Measurements from ENCODE around the gene STARD10. TPM values are rescaled to one million over a fixed set of nuclear protein-coding genes. Genes with fewer than 3 reads are reported as not detected.
A peak's percentile ranks its signal among the peaks of the same experiment; 100 is the strongest.

STARD10 gene
- total RNA-seq, 1 donor from 2014 or later = 94.8 TPM

- no peak for TF ChIP-seq CTCF (IDR thresholded peaks at IDR 0.05; ENCODE audit: insufficient read depth, low read length, poor library complexity, severe bottlenecking)
- DNase-seq (ENCODE audit: low read depth) = no peak
- Histone ChIP-seq H3K4me3 (ENCODE audit: low read depth, low read length) (no peak overlapping the region), H3K27me3 (ENCODE audit: control insufficient read depth, insufficient read depth, low read length) (no peaks in the 10 kb centered on the region), H3K36me3 (ENCODE audit: control insufficient read depth, insufficient read depth, low read length) (no peaks in the 10 kb centered on the region)
Measured at GRCh38 chr11:72824020-72824419, 30.2 kb upstream of the STARD10 start.

GRCh38 chr11:72823105-72823804 lies 29.4 kb upstream of the STARD10 start:
- DNase-seq (ENCODE audit: low read depth) = no peak
- Histone ChIP-seq H3K36me3 (ENCODE audit: control insufficient read depth, insufficient read depth, low read length) (no peaks in the 10 kb centered on the region), H3K27me3 (ENCODE audit: control insufficient read depth, insufficient read depth, low read length) (no peaks in the 10 kb centered on the region), H3K4me3 (ENCODE audit: low read depth, low read length) (no peak overlapping the region)
- TF ChIP-seq CTCF (IDR thresholded peaks at IDR 0.05; ENCODE audit: insufficient read depth, low read length, poor library complexity, severe bottlenecking) = no peak

- peak; percentile 16 for TF ChIP-seq CTCF (IDR thresholded peaks at IDR 0.05; ENCODE audit: insufficient read depth, low read length, poor library complexity, severe bottlenecking)
- DNase-seq (ENCODE audit: low read depth) = no peak
- H3K36me3 ChIP-seq (ENCODE audit: control insufficient read depth, insufficient read depth, low read length) = no peaks in the 10 kb centered on the region
Measured at GRCh38 chr11:72821920-72822799, 28.3 kb upstream of the STARD10 start.

GRCh38 chr11:72821221-72821919 lies 27.5 kb upstream of the STARD10 start:
- H3K36me3 ChIP-seq (ENCODE audit: control insufficient read depth, insufficient read depth, low read length) = no peaks in the 10 kb centered on the region
- no peak for TF ChIP-seq CTCF (IDR thresholded peaks at IDR 0.05; ENCODE audit: insufficient read depth, low read length, poor library complexity, severe bottlenecking)
- H3K27me3 ChIP-seq (ENCODE audit: control insufficient read depth, insufficient read depth, low read length) = no peaks in the 10 kb centered on the region
- H3K4me3 ChIP-seq (ENCODE audit: low read depth, low read length) = peak overlapping the region; percentile 42
- no peak for DNase-seq (ENCODE audit: low read depth)

More at GRCh38 chr11:72821920-72822799, 28.3 kb upstream of the STARD10 start:
- no peaks in the 10 kb centered on the region for H3K27me3 ChIP-seq (ENCODE audit: control insufficient read depth, insufficient read depth, low read length)
- H3K4me3 ChIP-seq (ENCODE audit: low read depth, low read length) = peak overlapping the region; percentile 42

GRCh38 chr11:72820439-72821139 lies 26.7 kb upstream of the STARD10 start:
- no peak for TF ChIP-seq CTCF (IDR thresholded peaks at IDR 0.05; ENCODE audit: insufficient read depth, low read length, poor library complexity, severe bottlenecking)
- Histone ChIP-seq H3K27me3 (ENCODE audit: control insufficient read depth, insufficient read depth, low read length) (no peaks in the 10 kb centered on the region), H3K36me3 (ENCODE audit: control insufficient read depth, insufficient read depth, low read length) (no peaks in the 10 kb centered on the region), H3K4me3 (ENCODE audit: low read depth, low read length) (no peak overlapping the region)
- DNase-seq (ENCODE audit: low read depth) = no peak

Measured in kidney epithelial cell (primary cell).